B cell (primary cell): ENCODE results near the gene CCNL1. TPM values are rescaled to one million over a fixed set of nuclear protein-coding genes. Genes with fewer than 3 reads are reported as not detected.

ENCODE experiments used
- ATAC-seq: fragments of 200-7000 bp; cut with Tn5 transposase; one replicate; pipeline ENCODE4 v1.10.0; 2021; ENCODE audit warnings: low read depth, mild to moderate bottlenecking, moderate number of reproducible peaks, moderate library complexity
- CTCF ChIA-PET: fragments of 350-600 bp; sonication (Branson Sonifier 250); formaldehyde crosslinking; loops from one replicate; lab custom pipeline; 2021; ENCODE audit warnings: antibody characterized with exemption, inconsistent platforms; lab: Charles Lee
- POLR2A ChIA-PET: fragments of 350-600 bp; sonication (Branson Sonifier 250); formaldehyde crosslinking; loops from one replicate; lab custom pipeline; 2021; ENCODE audit warnings: antibody characterized with exemption; lab: Charles Lee
- DNase-seq: peaks from one replicate; pipeline ENCODE4 v3.0.0; 2013
- H2AFZ ChIP-seq: 2 replicates; pipeline ENCODE4 v1.6.1; 2012; ENCODE audit warnings: mild to moderate bottlenecking, low read depth, low read length; ENCODE audit not compliant: insufficient read depth, poor library complexity, severe bottlenecking
- H3K27ac ChIP-seq, 2 donors: 1 replicate in 1 of 2; 2 replicates in 1 of 2; pipeline ENCODE4 v1.5.1; 2012 to 2013; ENCODE audit warnings: low read length in 2 of 2, mild to moderate bottlenecking in 2 of 2, moderate library complexity in 1 of 2
- H3K27me3 ChIP-seq, 4 experiments: fragments of 200-600 bp in 1 of 4; sonication (generic) in 1 of 4; replicated peaks in 1 of 4; 1 replicate in 2 of 4; 2 replicates in 2 of 4; pipeline versions ENCODE4 v1.6.1 to v1.7.0; 2013 to 2016; ENCODE audit warnings: low read length in 3 of 4, mild to moderate bottlenecking in 2 of 4, mixed read lengths in 1 of 4, moderate library complexity in 1 of 4; ENCODE audit not compliant: insufficient read depth in 4 of 4, control insufficient read depth in 3 of 4; ENCODE audit errors: control extremely low read depth in 1 of 4
- H3K36me3 ChIP-seq, 2 experiments: replicated peaks in 1 of 2; 1 replicate in 1 of 2; 2 replicates in 1 of 2; pipeline versions ENCODE4 v1.6.1 to v1.7.1; 2013; ENCODE audit warnings: low read length in 1 of 2; ENCODE audit not compliant: insufficient read depth in 2 of 2, control insufficient read depth in 1 of 2; ENCODE audit errors: control extremely low read depth in 1 of 2, extremely low read depth in 1 of 2
- H3K4me1 ChIP-seq, 2 donors: fragments of 200-600 bp in 1 of 2; sonication (generic) in 1 of 2; 1 replicate in 1 of 2; 2 replicates in 1 of 2; pipeline versions ENCODE4 v1.5.1 to v1.6.1; 2013 to 2017; ENCODE audit warnings: low read length in 2 of 2; ENCODE audit not compliant: control insufficient read depth in 2 of 2, insufficient read depth in 2 of 2
- H3K4me2 ChIP-seq: replicated peaks from 2 replicates; pipeline ENCODE3; 2012; ENCODE audit warnings: mild to moderate bottlenecking, low read depth, low read length; ENCODE audit not compliant: poor library complexity, severe bottlenecking
- H3K4me3 ChIP-seq, 5 experiments: fragments of 200-600 bp in 1 of 5; sonication (generic) in 1 of 5; 1 replicate in 3 of 5; 2 replicates in 2 of 5; pipeline versions ENCODE4 v1.5.1 to v1.7.0; 2011 to 2016; ENCODE audit warnings: low read length in 4 of 5, mild to moderate bottlenecking in 4 of 5, low read depth in 2 of 5, control low read depth in 1 of 5, moderate library complexity in 1 of 5; ENCODE audit not compliant: insufficient read depth in 1 of 5; ENCODE audit errors: control extremely low read depth in 1 of 5, extremely low read depth in 1 of 5
- H3K79me2 ChIP-seq: fragments of 200-600 bp; sonication (generic); one replicate; pipeline ENCODE4 v1.6.0; 2016; ENCODE audit warnings: low read length; ENCODE audit not compliant: control insufficient read depth, insufficient read depth
- H3K9ac ChIP-seq: fragments of 200-600 bp; sonication (generic); 2 replicates; pipeline ENCODE4 v1.6.1; 2017; ENCODE audit warnings: mild to moderate bottlenecking, low read length, moderate library complexity
- H3K9me3 ChIP-seq, 3 donors: one replicate each; pipeline versions ENCODE4 v1.6.1 to v1.7.1; 2013; ENCODE audit warnings: low read length in 2 of 3; ENCODE audit not compliant: control insufficient read depth in 2 of 3, insufficient read depth in 1 of 3; ENCODE audit errors: control extremely low read depth in 1 of 3
- H4K20me1 ChIP-seq: 2 replicates; pipeline ENCODE4 v1.6.0; 2012; ENCODE audit warnings: mild to moderate bottlenecking, low read length; ENCODE audit not compliant: insufficient read depth, control insufficient read depth, poor library complexity, severe bottlenecking
- H3K27ac Mint-ChIP-seq: one replicate; pipeline ENCODE4 v1.8.0; 2021; ENCODE audit warnings: mixed read lengths
- H3K27me3 Mint-ChIP-seq: one replicate; pipeline ENCODE4 v1.8.0; 2021; ENCODE audit warnings: mixed read lengths
- H3K4me1 Mint-ChIP-seq: one replicate; pipeline ENCODE4 v1.8.0; 2021; ENCODE audit warnings: mixed read lengths
- H3K4me3 Mint-ChIP-seq: one replicate; pipeline ENCODE4 v1.8.0; 2021; ENCODE audit warnings: mixed read lengths
- H3K9me3 Mint-ChIP-seq: one replicate; pipeline ENCODE4 v1.8.0; 2022; ENCODE audit warnings: mixed read lengths; ENCODE audit not compliant: insufficient read depth
- EZH2 ChIP-seq: IDR thresholded peaks from 2 replicates; pipeline ENCODE4 v1.6.1; 2012; ENCODE audit warnings: borderline replicate concordance, low read depth, mild to moderate bottlenecking, moderate library complexity, low read length; ENCODE audit not compliant: insufficient read depth, poor library complexity, severe bottlenecking
- WGBS: methylation state at CpG from one replicate; pipeline ENCODE4 v1.1.5; 2013; ENCODE audit warnings: missing lambda C conversion rate; ENCODE audit not compliant: insufficient coverage; 5-methylcytosine and 5-hydroxymethylcytosine counted together
- intact Hi-C: fragments of 100-400 bp; cut with micrococcal nuclease; formaldehyde crosslinking; loops from one replicate; pipeline ENCODE4 v1.10.0; 2022
- polyA plus RNA-seq: library from polyadenylated mRNA; depleted of rRNA; stranded (reverse); fragments of >200 nt; gene quantifications from 2 replicates; pipeline ENCODE4 v1.2.3, GENCODE V29; 2012
- total RNA-seq, 2 donors: library from RNA; stranded (reverse); fragments of 120-200 nt in 1 of 2; gene quantifications; 1 replicate in 1 of 2; 2 replicates in 1 of 2; pipeline versions ENCODE4 v1.2.3 to v1.2.4, GENCODE V29; 2013 to 2022
- TF ChIP-seq, protein P1 (sequence below): fragments of 200-600 bp; IDR thresholded peaks from one replicate; pipeline ENCODE4 v1.8.0; 2022; ENCODE audit warnings: antibody characterized with exemption, mild to moderate bottlenecking

The CCNL1 gene
- total and polyA plus RNA-seq, 2 donors (not counting 1 experiment from before 2014, with no cell fraction given) = 322 to 655 TPM

DNA sequence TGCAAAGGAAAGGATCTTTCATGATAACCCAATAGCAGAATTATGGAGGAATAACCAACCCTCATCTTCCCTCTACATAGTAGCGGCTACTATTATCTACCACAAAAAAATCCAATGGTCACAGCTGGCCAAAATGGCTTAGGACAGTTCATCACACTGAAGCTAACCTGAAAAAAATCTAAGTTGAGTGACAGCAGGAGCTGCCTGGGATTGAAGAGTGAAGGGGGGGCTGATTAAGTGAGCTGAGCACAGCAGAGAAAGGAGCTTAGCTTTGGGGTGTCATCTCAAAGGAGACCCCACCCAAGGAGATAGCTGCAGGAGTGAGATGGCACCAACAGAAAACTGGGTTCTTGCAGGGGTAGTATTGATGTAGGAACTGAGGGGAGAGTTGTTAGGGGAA lies 33.6 kb downstream of the CCNL1 start:
- Mint-ChIP-seq H3K27me3 (no peaks in the 10 kb centered on the region), H3K4me1 (peaks cover 24% of the 10 kb centered on the region), H3K4me3 (no peak overlapping the region), H3K9me3 (no peaks in the 10 kb centered on the region), H3K27ac (no peak overlapping the region)
- Histone ChIP-seq H3K4me1 (peaks cover 3 to 29% of the 10 kb centered on the region in 2 donors), H3K27me3 (no peaks in the 10 kb centered on the region), H3K27ac (no peak overlapping the region), H3K9me3 (no peaks in the 10 kb centered on the region), H3K4me2 (no peak overlapping the region), H4K20me1 (no peaks in the 10 kb centered on the region), H3K4me3 (no peak overlapping the region), H3K36me3 (no peaks in the 10 kb centered on the region), H3K9ac (no peak overlapping the region), H3K79me2 (no peaks in the 10 kb centered on the region), H2AFZ (no peak overlapping the region)
- TF ChIP-seq EZH2 = no peak
- TF ChIP-seq, protein P1, sequence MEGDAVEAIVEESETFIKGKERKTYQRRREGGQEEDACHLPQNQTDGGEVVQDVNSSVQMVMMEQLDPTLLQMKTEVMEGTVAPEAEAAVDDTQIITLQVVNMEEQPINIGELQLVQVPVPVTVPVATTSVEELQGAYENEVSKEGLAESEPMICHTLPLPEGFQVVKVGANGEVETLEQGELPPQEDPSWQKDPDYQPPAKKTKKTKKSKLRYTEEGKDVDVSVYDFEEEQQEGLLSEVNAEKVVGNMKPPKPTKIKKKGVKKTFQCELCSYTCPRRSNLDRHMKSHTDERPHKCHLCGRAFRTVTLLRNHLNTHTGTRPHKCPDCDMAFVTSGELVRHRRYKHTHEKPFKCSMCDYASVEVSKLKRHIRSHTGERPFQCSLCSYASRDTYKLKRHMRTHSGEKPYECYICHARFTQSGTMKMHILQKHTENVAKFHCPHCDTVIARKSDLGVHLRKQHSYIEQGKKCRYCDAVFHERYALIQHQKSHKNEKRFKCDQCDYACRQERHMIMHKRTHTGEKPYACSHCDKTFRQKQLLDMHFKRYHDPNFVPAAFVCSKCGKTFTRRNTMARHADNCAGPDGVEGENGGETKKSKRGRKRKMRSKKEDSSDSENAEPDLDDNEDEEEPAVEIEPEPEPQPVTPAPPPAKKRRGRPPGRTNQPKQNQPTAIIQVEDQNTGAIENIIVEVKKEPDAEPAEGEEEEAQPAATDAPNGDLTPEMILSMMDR = no peak
- ATAC-seq = no peak
- ChIA-PET POLR2A (no interaction called here), CTCF (interaction anchor here (2.1 to 3.8 kb wide), 2 partner anchors 10 to 12 kb away, joined by 6 to 45 read pairs; no protein-coding TSS in a partner anchor)
- no peak for DNase-seq
- intact Hi-C loops = no loop called here
- no CpG with 5 or more reads among the region's 1 CpG for WGBS

DNA sequence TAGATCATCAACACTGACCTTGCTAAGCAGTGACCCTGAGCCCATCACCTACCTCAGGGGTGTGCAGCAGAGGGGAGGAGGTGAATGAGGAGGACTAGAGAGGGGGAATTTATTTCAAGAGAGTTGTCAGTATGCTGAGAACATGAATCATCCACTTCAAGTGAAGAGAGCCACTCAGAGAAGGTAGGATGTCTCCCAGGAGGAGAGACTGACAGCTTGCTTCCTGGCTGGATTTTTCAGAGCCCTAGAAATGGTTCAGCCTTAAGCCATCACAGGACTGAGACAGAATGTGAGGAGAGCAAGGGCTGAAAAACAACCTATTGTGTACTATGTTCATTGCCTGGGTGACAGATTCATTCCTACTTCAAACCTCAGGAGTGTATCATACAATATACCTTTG lies 34.8 kb downstream of the CCNL1 start:
- Histone ChIP-seq H2AFZ (no peak overlapping the region), H3K4me2 (no peak overlapping the region), H3K4me3 (no peak overlapping the region), H3K27ac (no peak overlapping the region), H3K79me2 (no peaks in the 10 kb centered on the region), H3K9me3 (peaks cover 0 to 2% (median 0%) of the 10 kb centered on the region in 3 donors), H3K9ac (no peak overlapping the region), H4K20me1 (no peaks in the 10 kb centered on the region), H3K36me3 (no peaks in the 10 kb centered on the region), H3K4me1 (peaks cover 0 to 16% of the 10 kb centered on the region in 2 donors), H3K27me3 (no peaks in the 10 kb centered on the region)
- H3K9me3 Mint-ChIP-seq = no peaks in the 10 kb centered on the region
- POLR2A ChIA-PET = no interaction called here
- DNase-seq (no peak), ATAC-seq (no peak)
- no peak for TF ChIP-seq EZH2
- TF ChIP-seq, protein P1 = no peak
- peaks cover 16% of the 10 kb centered on the region for H3K4me1 Mint-ChIP-seq
- H3K4me3 Mint-ChIP-seq = no peak overlapping the region
- intact Hi-C loops = no loop called here
- CTCF ChIA-PET = interaction anchor here (1.1 to 2.1 kb wide), 2 partner anchors 8 to 12 kb away, joined by 5 to 6 read pairs; no protein-coding TSS in a partner anchor
- H3K27ac Mint-ChIP-seq = no peak overlapping the region
- no peaks in the 10 kb centered on the region for H3K27me3 Mint-ChIP-seq
